Measurements from ENCODE around the gene PDE6H. TPM values are rescaled to one million over a fixed set of nuclear protein-coding genes. Genes with fewer than 3 reads are reported as not detected.

PDE6H gene
- total and polyA plus RNA-seq, 10 of the 15 experiments (the other 5 are each of a cell fraction or from before 2014, with no cell fraction given), result 0.16 TPM; not detected in 9

DNA sequence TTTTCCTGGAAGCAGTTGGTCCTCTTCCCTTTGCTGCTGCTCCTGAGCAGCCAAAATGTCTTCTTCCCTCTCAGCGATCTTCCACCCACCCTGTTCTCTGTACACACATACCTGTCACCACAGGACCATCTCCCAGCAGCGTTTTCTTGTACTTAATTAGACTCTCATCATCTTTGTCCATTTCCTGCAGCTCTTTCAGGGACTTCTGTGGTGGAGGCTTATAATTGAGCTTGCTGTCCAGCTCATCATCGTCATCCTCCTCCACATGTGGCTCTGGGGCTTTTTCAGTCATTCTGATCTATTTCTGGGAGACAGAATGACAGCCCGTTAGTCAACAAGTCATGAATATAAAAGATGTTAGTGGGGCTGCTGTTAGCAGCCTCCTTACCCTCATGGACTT, 22.4 kb upstream of the PDE6H start (continued):
- TF ChIP-seq, protein P1, sequence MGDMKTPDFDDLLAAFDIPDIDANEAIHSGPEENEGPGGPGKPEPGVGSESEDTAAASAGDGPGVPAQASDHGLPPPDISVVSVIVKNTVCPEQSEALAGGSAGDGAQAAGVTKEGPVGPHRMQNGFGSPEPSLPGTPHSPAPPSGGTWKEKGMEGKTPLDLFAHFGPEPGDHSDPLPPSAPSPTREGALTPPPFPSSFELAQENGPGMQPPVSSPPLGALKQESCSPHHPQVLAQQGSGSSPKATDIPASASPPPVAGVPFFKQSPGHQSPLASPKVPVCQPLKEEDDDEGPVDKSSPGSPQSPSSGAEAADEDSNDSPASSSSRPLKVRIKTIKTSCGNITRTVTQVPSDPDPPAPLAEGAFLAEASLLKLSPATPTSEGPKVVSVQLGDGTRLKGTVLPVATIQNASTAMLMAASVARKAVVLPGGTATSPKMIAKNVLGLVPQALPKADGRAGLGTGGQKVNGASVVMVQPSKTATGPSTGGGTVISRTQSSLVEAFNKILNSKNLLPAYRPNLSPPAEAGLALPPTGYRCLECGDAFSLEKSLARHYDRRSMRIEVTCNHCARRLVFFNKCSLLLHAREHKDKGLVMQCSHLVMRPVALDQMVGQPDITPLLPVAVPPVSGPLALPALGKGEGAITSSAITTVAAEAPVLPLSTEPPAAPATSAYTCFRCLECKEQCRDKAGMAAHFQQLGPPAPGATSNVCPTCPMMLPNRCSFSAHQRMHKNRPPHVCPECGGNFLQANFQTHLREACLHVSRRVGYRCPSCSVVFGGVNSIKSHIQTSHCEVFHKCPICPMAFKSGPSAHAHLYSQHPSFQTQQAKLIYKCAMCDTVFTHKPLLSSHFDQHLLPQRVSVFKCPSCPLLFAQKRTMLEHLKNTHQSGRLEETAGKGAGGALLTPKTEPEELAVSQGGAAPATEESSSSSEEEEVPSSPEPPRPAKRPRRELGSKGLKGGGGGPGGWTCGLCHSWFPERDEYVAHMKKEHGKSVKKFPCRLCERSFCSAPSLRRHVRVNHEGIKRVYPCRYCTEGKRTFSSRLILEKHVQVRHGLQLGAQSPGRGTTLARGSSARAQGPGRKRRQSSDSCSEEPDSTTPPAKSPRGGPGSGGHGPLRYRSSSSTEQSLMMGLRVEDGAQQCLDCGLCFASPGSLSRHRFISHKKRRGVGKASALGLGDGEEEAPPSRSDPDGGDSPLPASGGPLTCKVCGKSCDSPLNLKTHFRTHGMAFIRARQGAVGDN (IDR thresholded peaks at IDR 0.05), result peak; percentile 19; the same call in 1 of the 2 replicates
- peak; percentile 35; the same call in 1 of the 2 replicates for TF ChIP-seq DPF2 (IDR thresholded peaks at IDR 0.05)
- 0 out of 2 replicates have a peak, but pooled peaks have one; percentile 16 for TF ChIP-seq POLR2A (IDR thresholded peaks at IDR 0.05; ENCODE audit: low read depth, low read length)
- peak; percentile 34; the same call in 1 of the 2 replicates for TF ChIP-seq MTA3 (IDR thresholded peaks at IDR 0.05; ENCODE audit: borderline replicate concordance, low read length)
- no peak for TF ChIP-seq SMC3 (IDR thresholded peaks at IDR 0.05; ENCODE audit: borderline replicate concordance, low read length)
- no peak for TF ChIP-seq USF1 (IDR thresholded peaks at IDR 0.05; ENCODE audit: borderline replicate concordance, extremely low read length, insufficient read depth, low read depth, low read length)
- peak; percentile 75 for TF ChIP-seq CREB1 (IDR thresholded peaks at IDR 0.05; ENCODE audit: low read depth)
- peak; percentile 96 for TF ChIP-seq MTA2 (IDR thresholded peaks at IDR 0.05; ENCODE audit: low read depth)
- peak; percentile 26 for TF ChIP-seq PBX3 (IDR thresholded peaks at IDR 0.05; ENCODE audit: insufficient replicate concordance, low read depth, low read length)
- TF ChIP-seq RELB (IDR thresholded peaks at IDR 0.05; ENCODE audit: low read depth), result peak; percentile 78; the same call in 1 of the 2 replicates
- TF ChIP-seq RCOR1 (conservative IDR thresholded peaks at IDR 0.05; ENCODE audit: low read depth, low read length), result no peak; the same call in 1 of the 2 replicates
- TF ChIP-seq FOXK2 (IDR thresholded peaks at IDR 0.05), result no peak
- TF ChIP-seq, protein P2, sequence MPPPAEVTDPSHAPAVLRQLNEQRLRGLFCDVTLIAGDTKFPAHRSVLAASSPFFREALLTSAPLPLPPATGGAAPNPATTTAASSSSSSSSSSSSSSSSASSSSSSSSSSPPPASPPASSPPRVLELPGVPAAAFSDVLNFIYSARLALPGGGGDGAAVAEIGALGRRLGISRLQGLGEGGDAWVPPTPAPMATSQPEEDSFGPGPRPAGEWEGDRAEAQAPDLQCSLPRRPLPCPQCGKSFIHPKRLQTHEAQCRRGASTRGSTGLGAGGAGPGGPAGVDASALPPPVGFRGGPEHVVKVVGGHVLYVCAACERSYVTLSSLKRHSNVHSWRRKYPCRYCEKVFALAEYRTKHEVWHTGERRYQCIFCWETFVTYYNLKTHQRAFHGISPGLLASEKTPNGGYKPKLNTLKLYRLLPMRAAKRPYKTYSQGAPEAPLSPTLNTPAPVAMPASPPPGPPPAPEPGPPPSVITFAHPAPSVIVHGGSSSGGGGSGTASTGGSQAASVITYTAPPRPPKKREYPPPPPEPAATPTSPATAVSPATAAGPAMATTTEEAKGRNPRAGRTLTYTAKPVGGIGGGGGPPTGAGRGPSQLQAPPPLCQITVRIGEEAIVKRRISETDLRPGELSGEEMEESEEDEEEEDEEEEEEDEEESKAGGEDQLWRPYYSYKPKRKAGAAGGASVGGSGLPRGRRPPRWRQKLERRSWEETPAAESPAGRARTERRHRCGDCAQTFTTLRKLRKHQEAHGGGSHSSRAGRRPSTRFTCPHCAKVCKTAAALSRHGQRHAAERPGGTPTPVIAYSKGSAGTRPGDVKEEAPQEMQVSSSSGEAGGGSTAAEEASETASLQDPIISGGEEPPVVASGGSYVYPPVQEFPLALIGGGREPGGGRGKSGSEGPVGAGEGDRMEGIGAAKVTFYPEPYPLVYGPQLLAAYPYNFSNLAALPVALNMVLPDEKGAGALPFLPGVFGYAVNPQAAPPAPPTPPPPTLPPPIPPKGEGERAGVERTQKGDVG (CRISPR knock-in tag; IDR thresholded peaks at IDR 0.05), result no peak
- TF ChIP-seq HDAC6 (IDR thresholded peaks at IDR 0.05; ENCODE audit: unreplicated experiment), result no peak
- TF ChIP-seq ZSCAN29 (IDR thresholded peaks at IDR 0.05), result no peak
- peak; percentile 68; the same call in 1 of the 2 replicates for TF ChIP-seq PAX5 (IDR thresholded peaks at IDR 0.05; ENCODE audit: borderline replicate concordance, low read depth, low read length)
- peak; percentile 92 for TF ChIP-seq MEF2A (IDR thresholded peaks at IDR 0.05; ENCODE audit: insufficient read depth, low read depth, low read length)
- no peak for TF ChIP-seq NR2C1 (IDR thresholded peaks at IDR 0.05)
- peak; percentile 81 for TF ChIP-seq CREM (IDR thresholded peaks at IDR 0.05; ENCODE audit: low read depth)
